GM13977 (cell line): ENCODE results near the gene LCN15.
A peak's percentile ranks its signal among the peaks of the same experiment; 100 is the strongest.
"Not testable (repeated sequence)": the region's sequence is repeated elsewhere in the genome, so short reads cannot be mapped to it uniquely, and the experiment has no call there.

Source experiments
- DNase-seq: peaks from one replicate; pipeline ENCODE4 v3.0.0; 2012; ENCODE audit warnings: low spot score
- CTCF ChIP-seq: IDR thresholded peaks from 2 replicates; pipeline ENCODE4 v1.5.1; 2012; ENCODE audit warnings: mild to moderate bottlenecking, control low read depth; ENCODE audit not compliant: insufficient read depth; ENCODE audit errors: extremely low read depth, missing control alignments
- in situ Hi-C: fragments of 300-500 bp; cut with MboI; formaldehyde crosslinking; loops from one replicate; pipeline ENCODE4 v1.12.0; 2022; ENCODE audit warnings: low sequenced_read_pairs, low pct_unique_long_range_greater_than_20kb, mixed read lengths, inconsistent platforms; ENCODE audit not compliant: unreplicated experiment

LCN15 gene

GRCh38 chr9:136787690-136788400, 23.5 kb upstream of the LCN15 start:
- peak; percentile 69 for DNase-seq
- TF ChIP-seq CTCF = peak; percentile 83
- in situ Hi-C loops = no loop called here

- peak; percentile 1 for DNase-seq
- in situ Hi-C loops = not testable (repeated sequence)
Observed at GRCh38 chr9:136786983-136787382, 22.7 kb upstream of the LCN15 start.

GRCh38 chr9:136786451-136786850, 22.1 kb upstream of the LCN15 start:
- DNase-seq = peak; percentile 0
- in situ Hi-C loops = no loop called here
- TF ChIP-seq CTCF = no peak

- in situ Hi-C loops, DNase-seq: not testable (repeated sequence)
Observed at GRCh38 chr9:136785565-136786355, 21.4 kb upstream of the LCN15 start.

- DNase-seq = peak; percentile 50
- in situ Hi-C loops = no loop called here
- no peak for TF ChIP-seq CTCF
Observed at GRCh38 chr9:136784997-136785361, 20.7 kb upstream of the LCN15 start.

GRCh38 chr9:136784249-136784996, 20.1 kb upstream of the LCN15 start:
- TF ChIP-seq CTCF = peak; percentile 39
- peak; percentile 45 for DNase-seq
- in situ Hi-C loops = no loop called here

- in situ Hi-C loops = no loop called here
- no peak for TF ChIP-seq CTCF
- no peak for DNase-seq
Observed at GRCh38 chr9:136782452-136782851, 18.1 kb upstream of the LCN15 start.
